Activated CD8-positive, alpha-beta memory T cell treated with anti-CD3 and anti-CD28 coated beads for 36 hours (primary cell): ENCODE data around the gene NTM. TPM values are rescaled to one million over a fixed set of nuclear protein-coding genes. Genes with fewer than 3 reads are reported as not detected.

Experiments
- CTCF ChIA-PET: fragments of 350-600 bp; sonication (Branson Sonifier 250); formaldehyde crosslinking; loops from one replicate; lab custom pipeline; 2021; ENCODE audit warnings: antibody characterized with exemption; lab: Charles Lee
- POLR2A ChIA-PET: fragments of 350-600 bp; sonication (Branson Sonifier 250); formaldehyde crosslinking; loops from one replicate; lab custom pipeline; 2021; ENCODE audit warnings: antibody characterized with exemption; lab: Charles Lee
- total RNA-seq, 2 experiments: library from RNA; stranded (reverse); gene quantifications; one replicate each; pipeline ENCODE4 v1.2.3, GENCODE V29; 2021

The NTM gene
- total RNA-seq, 2 experiments from 2014 or later = not detected

GRCh38 chr11:131764649-131765048 is 394.2 kb downstream of the NTM start:
- ChIA-PET CTCF (no interaction called here), POLR2A (no interaction called here)

GRCh38 chr11:131766637-131767036 is 396.2 kb downstream of the NTM start:
- ChIA-PET CTCF (no interaction called here), POLR2A (no interaction called here)

GRCh38 chr11:131767421-131767820 is 397.0 kb downstream of the NTM start:
- CTCF ChIA-PET = no interaction called here
- POLR2A ChIA-PET = no interaction called here

- ChIA-PET POLR2A (interaction anchor here (0.5 kb wide), 1 partner anchor 13 kb away, joined by 4 read pairs; no protein-coding TSS in a partner anchor), CTCF (no interaction called here)
Measured at GRCh38 chr11:131770801-131771200, 400.4 kb downstream of the NTM start.

GRCh38 chr11:131771471-131771870 is 401.1 kb downstream of the NTM start:
- POLR2A ChIA-PET = no interaction called here
- CTCF ChIA-PET = no interaction called here

- ChIA-PET CTCF (no interaction called here), POLR2A (no interaction called here)
Measured at GRCh38 chr11:131773626-131774025, 403.2 kb downstream of the NTM start.

- ChIA-PET CTCF (no interaction called here), POLR2A (no interaction called here)
Measured at GRCh38 chr11:131776211-131776610, 405.8 kb downstream of the NTM start.

GRCh38 chr11:131785801-131786200 is 415.4 kb downstream of the NTM start:
- ChIA-PET POLR2A (no interaction called here), CTCF (no interaction called here)

- POLR2A ChIA-PET = no interaction called here
Measured at GRCh38 chr11:131787119-131787518, 416.7 kb downstream of the NTM start.

GRCh38 chr11:131790586-131790985 is 420.2 kb downstream of the NTM start:
- ChIA-PET CTCF (no interaction called here), POLR2A (no interaction called here)

More at GRCh38 chr11:131787119-131787518, 416.7 kb downstream of the NTM start:
- CTCF ChIA-PET = no interaction called here

GRCh38 chr11:131792243-131792642 is 421.8 kb downstream of the NTM start:
- ChIA-PET CTCF (no interaction called here), POLR2A (no interaction called here)

GRCh38 chr11:131796089-131796488 is 425.7 kb downstream of the NTM start:
- POLR2A ChIA-PET = no interaction called here
- CTCF ChIA-PET = no interaction called here

- POLR2A ChIA-PET = no interaction called here
Measured at GRCh38 chr11:131796541-131796940, 426.1 kb downstream of the NTM start.

GRCh38 chr11:131800452-131800851 is 430.0 kb downstream of the NTM start:
- POLR2A ChIA-PET = no interaction called here
- CTCF ChIA-PET = no interaction called here

More at GRCh38 chr11:131796541-131796940, 426.1 kb downstream of the NTM start:
- CTCF ChIA-PET = no interaction called here

GRCh38 chr11:131802440-131803115 is 432.2 kb downstream of the NTM start:
- CTCF ChIA-PET = no interaction called here
- POLR2A ChIA-PET = no interaction called here

GRCh38 chr11:131807876-131808275 is 437.5 kb downstream of the NTM start:
- ChIA-PET CTCF (no interaction called here), POLR2A (no interaction called here)

- ChIA-PET CTCF (no interaction called here), POLR2A (no interaction called here)
Measured at GRCh38 chr11:131808470-131808869, 438.1 kb downstream of the NTM start.

GRCh38 chr11:131809203-131809918 is 438.9 kb downstream of the NTM start:
- POLR2A ChIA-PET = no interaction called here
- CTCF ChIA-PET = no interaction called here

- ChIA-PET CTCF (no interaction called here), POLR2A (no interaction called here)
Measured at GRCh38 chr11:131810541-131810940, 440.1 kb downstream of the NTM start.

GRCh38 chr11:131811383-131811782 is 441.0 kb downstream of the NTM start:
- POLR2A ChIA-PET = no interaction called here
- CTCF ChIA-PET = no interaction called here

GRCh38 chr11:131814108-131814507 is 443.7 kb downstream of the NTM start:
- POLR2A ChIA-PET = no interaction called here
- CTCF ChIA-PET = no interaction called here
